NCI-H2227 treated with DMSO at 0.1 percent for 48 hours (cell line): ENCODE measurements around the gene TAAR9.
A peak's percentile ranks its signal among the peaks of the same experiment; 100 is the strongest.
"Not testable (repeated sequence)": the region's sequence is repeated elsewhere in the genome, so short reads cannot be mapped to it uniquely, and the experiment has no call there.

Experiments used
- DNase-seq: peaks from one replicate; lab custom pipeline; 2025; lab: John Stamatoyannopoulos, UW

The TAAR9 gene

GRCh38 chr6:132515386-132515785 is 22.7 kb upstream of the TAAR9 start:
- DNase-seq = no peak

GRCh38 chr6:132520953-132521352 is 17.1 kb upstream of the TAAR9 start:
- DNase-seq = no peak

- no peak for DNase-seq
These were observed 13.4 kb upstream of the TAAR9 start for GRCh38 chr6:132524646-132525045.

- no peak for DNase-seq
These were observed 12.2 kb upstream of the TAAR9 start for GRCh38 chr6:132525866-132526265.

- no peak for DNase-seq
These were observed 11.6 kb upstream of the TAAR9 start for GRCh38 chr6:132526461-132526860.

GRCh38 chr6:132527791-132528190 is 10.3 kb upstream of the TAAR9 start:
- DNase-seq = no peak

- peak; percentile 46 for DNase-seq
These were observed 7.6 kb upstream of the TAAR9 start for GRCh38 chr6:132530293-132530974.

GRCh38 chr6:132534546-132534945 is 3.5 kb upstream of the TAAR9 start:
- not testable (repeated sequence) for DNase-seq

- DNase-seq = no peak
These were observed 932 bp upstream of the TAAR9 start for GRCh38 chr6:132537145-132537544.

GRCh38 chr6:132544826-132545225 is 6.7 kb downstream of the TAAR9 start:
- DNase-seq = no peak

GRCh38 chr6:132548746-132549463 is 10.8 kb downstream of the TAAR9 start:
- no peak for DNase-seq

- DNase-seq = no peak
These were observed 13.1 kb downstream of the TAAR9 start for GRCh38 chr6:132551214-132551613.

- DNase-seq = no peak
These were observed 14.3 kb downstream of the TAAR9 start, which contains the start of gene TAAR8 for GRCh38 chr6:132552372-132552771. TAAR8 (plus strand) TSS chr6:132552672; CDS start chr6:132552693, 21 bp downstream.

- DNase-seq = not testable (repeated sequence)
These were observed 22.0 kb downstream of the TAAR9 start for GRCh38 chr6:132560087-132560486.

- DNase-seq = no peak
These were observed 28.3 kb downstream of the TAAR9 start for GRCh38 chr6:132566404-132566803.

- no peak for DNase-seq
These were observed 29.5 kb downstream of the TAAR9 start for GRCh38 chr6:132567566-132567965.

- DNase-seq = no peak
These were observed 30.5 kb downstream of the TAAR9 start for GRCh38 chr6:132568611-132569010.

GRCh38 chr6:132569170-132569569 is 31.1 kb downstream of the TAAR9 start:
- no peak for DNase-seq

- no peak for DNase-seq
These were observed 32.2 kb downstream of the TAAR9 start, which contains the start of gene TAAR6 for GRCh38 chr6:132570221-132570777. TAAR6 (plus strand) TSS chr6:132570322; CDS start chr6:132570322, 0 bp downstream.

GRCh38 chr6:132571774-132572173 is 33.7 kb downstream of the TAAR9 start:
- no peak for DNase-seq

- DNase-seq = no peak
These were observed 46.6 kb downstream of the TAAR9 start for GRCh38 chr6:132584698-132585097.

GRCh38 chr6:132587424-132587823 is 49.3 kb downstream of the TAAR9 start:
- no peak for DNase-seq
